HG02852 (cell line): ENCODE results near the gene CHMP2A.
"Not testable (repeated sequence)": the region's sequence is repeated elsewhere in the genome, so short reads cannot be mapped to it uniquely, and the experiment has no call there.

Experiments used
- ATAC-seq: cut with Tn5 transposase; IDR thresholded peaks from one replicate; pipeline ENCODE4 v1.9.1; 2021; ENCODE audit warnings: mild to moderate bottlenecking, moderate library complexity; ENCODE audit not compliant: unreplicated experiment

The CHMP2A gene

GRCh38 chr19:58554494-58555368, at the start of gene CHMP2A:
Gene CHMP2A, minus strand, starts transcription at chr19:58555105. Its CDS starts 893 bp downstream, at chr19:58554212.
- peak; percentile 35 for ATAC-seq

- ATAC-seq, result no peak
Measured at GRCh38 chr19:58586133-58586765, 31.3 kb upstream of the CHMP2A start.

- ATAC-seq, result no peak
Measured at GRCh38 chr19:58585442-58586132, 30.7 kb upstream of the CHMP2A start.

- ATAC-seq, result no peak
Measured at GRCh38 chr19:58584498-58585441, 29.9 kb upstream of the CHMP2A start.

- ATAC-seq, result no peak
Measured at GRCh38 chr19:58582985-58583384, 28.1 kb upstream of the CHMP2A start.

GRCh38 chr19:58581227-58582141, 26.6 kb upstream of the CHMP2A start:
- ATAC-seq, result no peak

GRCh38 chr19:58579473-58580142, 24.7 kb upstream of the CHMP2A start:
- ATAC-seq, result no peak

GRCh38 chr19:58578012-58578925, 23.4 kb upstream of the CHMP2A start:
- no peak for ATAC-seq

GRCh38 chr19:58577581-58577980, 22.7 kb upstream of the CHMP2A start:
- ATAC-seq, result not testable (repeated sequence)

GRCh38 chr19:58575183-58576041, 20.5 kb upstream of the CHMP2A start:
- peak; percentile 39 for ATAC-seq

GRCh38 chr19:58573658-58574164, 18.8 kb upstream of the CHMP2A start:
- ATAC-seq, result no peak

GRCh38 chr19:58572818-58573657, 18.1 kb upstream of the CHMP2A start, which contains the start of gene MZF1:
Gene MZF1, minus strand, starts transcription at chr19:58573335. Its CDS starts 1,946 bp downstream, at chr19:58571389.
- ATAC-seq, result peak; percentile 56

- ATAC-seq, result no peak
Measured at GRCh38 chr19:58572026-58572817, 17.3 kb upstream of the CHMP2A start.

GRCh38 chr19:58571575-58571947, 16.7 kb upstream of the CHMP2A start:
- no peak for ATAC-seq
